ENCODE measurements around the gene RFNG. TPM values are rescaled to one million over a fixed set of nuclear protein-coding genes. Genes with fewer than 3 reads are reported as not detected.

RFNG gene
- total and polyA plus RNA-seq, 2 of the 4 experiments (the other 2 are of a cell fraction) = 6.8 to 47.3 TPM

DNA sequence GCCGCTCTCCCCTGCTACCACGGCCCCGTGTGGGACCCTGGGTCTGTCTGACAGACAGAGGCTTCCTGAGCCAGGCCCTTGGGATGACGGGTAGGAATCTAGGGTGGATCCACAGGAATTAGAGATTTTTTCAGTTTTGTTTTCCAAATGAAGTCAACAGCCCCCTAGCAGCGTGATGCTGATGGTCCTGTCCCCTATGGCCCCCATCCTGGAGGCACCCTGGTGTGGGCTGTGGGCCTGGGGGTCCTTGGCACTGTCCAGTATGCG is 44.5 kb downstream of the RFNG start:
- intact Hi-C loops (cut with micrococcal nuclease) = no loop called here
- dilution Hi-C loops (cut with HindIII; ENCODE audit: low sequenced_read_pairs, unreplicated experiment) = no loop called here
- CTCF ChIA-PET = no interaction called here

More for the DNA sequence above, 44.5 kb downstream of the RFNG start:
- Histone ChIP-seq H3K9ac (ENCODE audit: low read depth, low read length) (no peak overlapping the region), H2AK9ac (replicated peaks; ENCODE audit: low read depth, low read length, poor library complexity) (peak overlapping the region; percentile 95), H2BK5ac (ENCODE audit: low read depth, low read length, poor library complexity, severe bottlenecking) (no peak overlapping the region), H2BK20ac (ENCODE audit: low read depth, low read length) (no peak overlapping the region), H3K9me1 (ENCODE audit: insufficient read depth, low read length) (peaks cover 18% of the 10 kb centered on the region), H3K56ac (ENCODE audit: extremely low read depth, insufficient read depth, low read length) (no peak overlapping the region), H3K9me3 (ENCODE audit: control insufficient read depth, insufficient read depth, low read length) (no peaks in the 10 kb centered on the region), H3K4me3 (ENCODE audit: insufficient read depth, low read depth, low read length) (no peak overlapping the region), H4K8ac (ENCODE audit: low read depth in 2 of 2, low read length in 2 of 2) (no peak overlapping the region), H2BK15ac (ENCODE audit: low read depth, low read length) (no peak overlapping the region), H2AFZ (replicated peaks; ENCODE audit: low read length, poor library complexity) (no peak overlapping the region), H3K18ac (ENCODE audit: low read depth, low read length) (no peak overlapping the region), H3K79me1 (ENCODE audit: low read depth in 1 of 2, low read length in 2 of 2) (peaks cover 11 to 32% of the 10 kb centered on the region in 2 experiments; a peak in 3 of 4 replicates), H4K91ac (ENCODE audit: insufficient read depth, low read depth, low read length) (no peak overlapping the region), H3K23ac (ENCODE audit: low read depth, low read length) (no peak overlapping the region), H3K14ac (replicated peaks; ENCODE audit: low read depth, low read length) (0 out of 2 replicates have a peak overlapping the region, but pooled peaks have one; percentile 39), H2BK120ac (ENCODE audit: low read depth, low read length) (no peak overlapping the region), H3K27me3 (ENCODE audit: control insufficient read depth, insufficient read depth, low read length) (no peaks in the 10 kb centered on the region), H3K4me2 (ENCODE audit: low read depth, low read length) (no peak overlapping the region), H4K5ac (ENCODE audit: low read depth, low read length) (no peak overlapping the region), H3K36me3 (ENCODE audit: control insufficient read depth, insufficient read depth, low read length) (peaks cover 3% of the 10 kb centered on the region; the same call in 1 of the 2 replicates), H2AK5ac (ENCODE audit: low read depth, low read length) (0 out of 2 replicates have a peak overlapping the region, but pooled peaks have one; percentile 36), H3K4me1 (ENCODE audit: control insufficient read depth, insufficient read depth, low read length) (peaks cover 27% of the 10 kb centered on the region), H3K4ac (ENCODE audit: low read depth, low read length) (peak overlapping the region; percentile 44), H3K27ac (ENCODE audit: insufficient read depth, low read length) (no peak overlapping the region), H4K20me1 (ENCODE audit: insufficient read depth, low read length) (peaks cover 3% of the 10 kb centered on the region; the same call in 1 of the 2 replicates)
- ATAC-seq (ENCODE audit: low read depth) (no peak), DNase-seq (no peak)
- WGBS, 2 experiments (ENCODE audit: extremely low coverage in 2 of 2, insufficient read length in 1 of 2) = no CpG with 5 or more reads among the region's 6 CpGs
- TF ChIP-seq NFE2L2 (IDR thresholded peaks at IDR 0.05; ENCODE audit: low read depth, low read length) (no peak), CHD1 (IDR thresholded peaks at IDR 0.05; ENCODE audit: low read depth, low read length) (no peak), RCOR1 (IDR thresholded peaks at IDR 0.05; ENCODE audit: insufficient replicate concordance, low read length) (no peak), RAD21 (IDR thresholded peaks at IDR 0.05; ENCODE audit: low read length) (no peak), SMC3 (IDR thresholded peaks at IDR 0.05; ENCODE audit: low read depth, low read length) (no peak), BHLHE40 (IDR thresholded peaks at IDR 0.05; ENCODE audit: low read depth, low read length) (no peak), CTCF (conservative IDR thresholded peaks at IDR 0.05; ENCODE audit: low read depth, low read length) (no peak), MAZ (IDR thresholded peaks at IDR 0.05; ENCODE audit: borderline replicate concordance, low read depth, low read length) (no peak), POLR2A (IDR thresholded peaks at IDR 0.05; ENCODE audit: low read depth, low read length) (no peak), FOS (IDR thresholded peaks at IDR 0.05; ENCODE audit: low read depth, low read length) (no peak)
- in situ Hi-C loops (cut with MboI; ENCODE audit: low sequenced_read_pairs) = no loop called here
- no TSS peak for BruUV-seq (replicated peaks)
- POLR2A ChIA-PET (ENCODE audit: unreplicated experiment) = no interaction called here
